ENCODE measurements around the gene SURF1.

- no peak for TF ChIP-seq CTCF (IDR thresholded peaks at IDR 0.05)
- TF ChIP-seq POLR2AphosphoS5 (IDR thresholded peaks at IDR 0.05), result no peak
- TF ChIP-seq POLR2A (IDR thresholded peaks at IDR 0.05), result no peak
Measured at GRCh38 chr9:133346021-133346785, 10.1 kb downstream of the SURF1 start.
